Loucy (cell line): ENCODE results near the gene TRIM2.
A peak's percentile ranks its signal among the peaks of the same experiment; 100 is the strongest.

Experiments used
- H2AFZ ChIP-seq: fragments of 200-600 bp; sonication (generic); 2 replicates; pipeline ENCODE4 v1.6.0; 2016; ENCODE audit warnings: antibody characterized with exemption, mild to moderate bottlenecking, low read length, moderate library complexity
- H3F3A ChIP-seq: fragments of 200-600 bp; 2 replicates; pipeline ENCODE4 v1.6.0; 2016; ENCODE audit warnings: antibody characterized with exemption, low read depth, mild to moderate bottlenecking
- H3K27me3 ChIP-seq: fragments of 200-600 bp; sonication (generic); 2 replicates; pipeline ENCODE4 v1.6.1; 2014; ENCODE audit warnings: low read length, mild to moderate bottlenecking; ENCODE audit not compliant: insufficient read depth, poor library complexity, severe bottlenecking
- H3K36me3 ChIP-seq: fragments of 200-600 bp; sonication (generic); 2 replicates; pipeline ENCODE4 v1.6.1; 2016; ENCODE audit warnings: low read length; ENCODE audit not compliant: insufficient read depth
- H3K4me1 ChIP-seq: fragments of 200-600 bp; sonication (generic); 2 replicates; pipeline ENCODE4 v1.5.1; 2014; ENCODE audit warnings: low read length, mild to moderate bottlenecking; ENCODE audit not compliant: insufficient read depth, poor library complexity, severe bottlenecking
- H3K4me2 ChIP-seq: fragments of 200-600 bp; sonication (generic); 2 replicates; pipeline ENCODE4 v1.6.0; 2014; ENCODE audit warnings: antibody characterized with exemption, low read length, low read depth, mild to moderate bottlenecking; ENCODE audit not compliant: poor library complexity, severe bottlenecking
- H3K4me3 ChIP-seq: fragments of 200-600 bp; sonication (generic); 2 replicates; pipeline ENCODE4 v1.5.1; 2014; ENCODE audit warnings: low read length, mild to moderate bottlenecking, mixed read lengths; ENCODE audit not compliant: poor library complexity, severe bottlenecking
- H3K79me2 ChIP-seq: fragments of 200-600 bp; sonication (generic); 2 replicates; pipeline ENCODE4 v1.6.1; 2014; ENCODE audit warnings: low read length; ENCODE audit not compliant: insufficient read depth
- H3K9ac ChIP-seq: fragments of 200-600 bp; sonication (generic); 2 replicates; pipeline ENCODE4 v1.6.0; 2014; ENCODE audit warnings: mild to moderate bottlenecking, low read depth, low read length, moderate library complexity; ENCODE audit not compliant: poor library complexity, severe bottlenecking
- H3K9me2 ChIP-seq: fragments of 200-600 bp; sonication (generic); replicated peaks from 2 replicates; pipeline ENCODE4 v1.6.1; 2016; ENCODE audit warnings: low read depth, low read length, mixed read lengths
- H3K9me3 ChIP-seq: fragments of 200-600 bp; sonication (generic); 2 replicates; pipeline ENCODE4 v1.6.1; 2014; ENCODE audit warnings: mild to moderate bottlenecking, antibody characterized with exemption, low read length, low read depth; ENCODE audit not compliant: insufficient read depth
- H4K20me1 ChIP-seq: fragments of 200-600 bp; sonication (generic); 2 replicates; pipeline ENCODE4 v1.6.0; 2014; ENCODE audit warnings: antibody characterized with exemption, low read length, mild to moderate bottlenecking; ENCODE audit not compliant: insufficient read depth, poor library complexity, severe bottlenecking
- EZH2phosphoT487 ChIP-seq: fragments of 200-600 bp; IDR thresholded peaks from 2 replicates; pipeline ENCODE4 v1.6.1; 2018; ENCODE audit warnings: antibody characterized with exemption, mild to moderate bottlenecking, moderate library complexity, borderline replicate concordance
- TF ChIP-seq, protein P1 (sequence below): fragments of 200-600 bp; sonication (generic); conservative IDR thresholded peaks from 2 replicates; pipeline ENCODE4 v1.5.1; 2014; ENCODE audit warnings: mild to moderate bottlenecking, antibody characterized with exemption, low read length

The TRIM2 gene

DNA sequence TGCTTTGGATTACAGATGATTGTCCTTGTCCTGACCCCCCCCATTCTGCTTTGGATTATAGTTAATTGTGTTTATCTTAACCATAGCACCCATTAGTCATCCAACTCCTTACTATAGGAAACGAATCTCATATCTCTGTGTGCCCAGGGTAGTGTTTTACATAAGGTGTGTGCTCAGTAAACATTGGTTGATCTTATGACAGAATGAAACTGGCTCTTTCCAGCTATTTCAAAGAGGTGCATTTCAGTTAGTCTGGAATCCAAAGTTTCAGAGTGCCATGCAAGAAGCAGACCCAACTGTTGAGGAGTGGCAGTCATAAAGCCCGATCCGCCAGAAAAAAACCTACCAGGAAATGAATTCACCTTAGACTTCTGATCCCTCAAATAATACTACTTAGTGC is 14.7 kb downstream of the TRIM2 start:
- no peak overlapping the region for H2AFZ ChIP-seq
- H3K79me2 ChIP-seq: no peaks in the 10 kb centered on the region
- no peaks in the 10 kb centered on the region for H3K9me2 ChIP-seq
- H3K9me3 ChIP-seq: no peaks in the 10 kb centered on the region
- H3K36me3 ChIP-seq: no peaks in the 10 kb centered on the region
- H3K27me3 ChIP-seq: no peaks in the 10 kb centered on the region
- H3F3A ChIP-seq: no peaks in the 10 kb centered on the region
- peaks cover 23% of the 10 kb centered on the region for H3K4me1 ChIP-seq
- H4K20me1 ChIP-seq: no peaks in the 10 kb centered on the region
- H3K4me3 ChIP-seq: no peak overlapping the region
- H3K4me2 ChIP-seq: no peak overlapping the region
- no peak overlapping the region for H3K9ac ChIP-seq
- no peak for TF ChIP-seq EZH2phosphoT487
- TF ChIP-seq, protein P1, sequence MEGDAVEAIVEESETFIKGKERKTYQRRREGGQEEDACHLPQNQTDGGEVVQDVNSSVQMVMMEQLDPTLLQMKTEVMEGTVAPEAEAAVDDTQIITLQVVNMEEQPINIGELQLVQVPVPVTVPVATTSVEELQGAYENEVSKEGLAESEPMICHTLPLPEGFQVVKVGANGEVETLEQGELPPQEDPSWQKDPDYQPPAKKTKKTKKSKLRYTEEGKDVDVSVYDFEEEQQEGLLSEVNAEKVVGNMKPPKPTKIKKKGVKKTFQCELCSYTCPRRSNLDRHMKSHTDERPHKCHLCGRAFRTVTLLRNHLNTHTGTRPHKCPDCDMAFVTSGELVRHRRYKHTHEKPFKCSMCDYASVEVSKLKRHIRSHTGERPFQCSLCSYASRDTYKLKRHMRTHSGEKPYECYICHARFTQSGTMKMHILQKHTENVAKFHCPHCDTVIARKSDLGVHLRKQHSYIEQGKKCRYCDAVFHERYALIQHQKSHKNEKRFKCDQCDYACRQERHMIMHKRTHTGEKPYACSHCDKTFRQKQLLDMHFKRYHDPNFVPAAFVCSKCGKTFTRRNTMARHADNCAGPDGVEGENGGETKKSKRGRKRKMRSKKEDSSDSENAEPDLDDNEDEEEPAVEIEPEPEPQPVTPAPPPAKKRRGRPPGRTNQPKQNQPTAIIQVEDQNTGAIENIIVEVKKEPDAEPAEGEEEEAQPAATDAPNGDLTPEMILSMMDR: no peak

DNA sequence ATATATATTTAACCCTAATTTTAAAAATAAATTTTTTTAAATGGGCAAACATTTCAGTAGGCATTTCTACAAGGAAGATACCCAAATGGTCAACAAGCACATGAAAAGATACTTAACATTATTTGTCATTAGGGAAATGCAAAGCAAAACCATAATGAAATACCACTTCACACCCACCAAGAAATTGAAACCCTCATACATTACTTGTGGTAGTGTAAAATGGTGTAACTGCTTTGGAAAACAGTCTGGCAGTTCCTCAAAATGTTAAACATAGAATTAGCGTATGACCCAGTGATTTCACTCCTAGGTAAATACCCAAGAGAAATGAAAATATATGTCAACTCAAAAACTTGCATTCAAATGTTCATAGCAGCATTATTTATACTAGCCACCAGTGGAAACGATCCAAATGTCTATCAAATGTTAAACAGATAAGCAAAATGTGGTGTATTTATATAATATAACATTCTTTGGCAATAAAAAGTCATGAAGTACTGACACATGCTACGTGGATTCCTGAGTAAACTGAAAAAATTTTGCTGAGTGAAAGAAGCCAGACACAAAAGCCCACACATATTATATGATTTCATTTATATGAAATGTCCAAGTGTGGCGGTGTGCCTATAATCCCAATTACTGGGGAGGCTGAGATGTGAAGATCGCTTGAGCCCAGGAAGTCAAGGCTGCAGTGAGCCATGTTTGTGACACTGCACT is 16.6 kb downstream of the TRIM2 start:
- Histone ChIP-seq H3K9ac (no peak overlapping the region), H3K4me1 (peaks cover 39% of the 10 kb centered on the region), H3K27me3 (no peaks in the 10 kb centered on the region), H3K9me3 (0 out of 2 replicates have a peak, but pooled peaks cover 7% of the 10 kb centered on the region), H3F3A (peaks cover 11% of the 10 kb centered on the region; the same call in 1 of the 2 replicates), H4K20me1 (no peaks in the 10 kb centered on the region), H2AFZ (no peak overlapping the region), H3K4me2 (no peak overlapping the region), H3K79me2 (no peaks in the 10 kb centered on the region), H3K9me2 (no peaks in the 10 kb centered on the region), H3K36me3 (no peaks in the 10 kb centered on the region), H3K4me3 (no peak overlapping the region)
- TF ChIP-seq, protein P1: no peak
- no peak for TF ChIP-seq EZH2phosphoT487

DNA sequence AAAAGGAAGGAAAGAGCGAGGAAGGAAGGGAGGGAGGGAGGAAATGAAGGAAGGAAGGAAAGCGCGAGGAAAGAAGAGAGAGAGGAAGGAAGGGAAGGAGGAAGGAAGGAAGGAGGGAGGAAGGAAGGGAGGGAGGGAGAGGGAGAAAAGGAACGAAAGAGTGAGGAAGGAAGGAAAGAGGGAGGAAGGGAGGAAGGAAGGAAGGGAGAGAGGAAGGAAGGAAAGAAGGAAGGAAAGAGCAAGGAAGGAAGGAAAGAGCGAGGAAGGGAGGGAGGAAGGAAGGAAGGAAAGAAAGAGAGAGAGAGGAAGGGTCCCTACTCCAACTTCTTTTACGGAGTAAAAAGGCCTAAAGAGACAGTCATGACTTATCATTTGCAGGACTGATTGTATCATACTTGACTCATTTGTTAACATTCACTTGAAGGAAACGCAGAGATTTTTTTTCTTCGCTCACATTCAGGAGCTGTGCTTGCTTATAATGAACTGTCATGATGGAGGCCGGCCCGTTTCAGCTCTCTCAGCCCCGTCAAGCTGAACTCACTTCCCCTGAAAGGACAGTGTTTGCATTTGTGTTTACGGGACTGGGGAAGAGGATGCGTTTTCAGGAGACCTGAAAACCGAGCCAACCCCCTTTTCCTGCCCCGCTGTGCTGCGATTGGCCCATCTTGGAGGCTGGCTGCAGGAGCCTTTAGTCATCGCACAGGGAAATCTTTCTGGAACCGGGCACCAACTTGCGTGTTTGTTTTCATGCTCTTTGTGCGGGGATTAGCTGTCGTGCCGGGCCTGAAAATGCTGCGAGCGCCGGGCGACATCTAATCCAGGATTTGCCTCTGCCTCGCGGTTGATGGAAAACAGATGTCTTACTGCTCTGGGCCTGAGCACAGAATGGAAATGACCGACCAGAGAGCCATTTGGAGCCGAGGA is 17.8 kb downstream of the TRIM2 start:
- H4K20me1 ChIP-seq: no peaks in the 10 kb centered on the region

More for the DNA sequence above, 17.8 kb downstream of the TRIM2 start:
- TF ChIP-seq EZH2phosphoT487: no peak
- TF ChIP-seq, protein P1: no peak
- Histone ChIP-seq H2AFZ (peak overlapping the region; percentile 72), H3K27me3 (no peaks in the 10 kb centered on the region), H3K4me2 (peak overlapping the region; percentile 82), H3F3A (peaks cover 11% of the 10 kb centered on the region; the same call in 1 of the 2 replicates), H3K9ac (peak overlapping the region; percentile 67), H3K4me1 (peaks cover 38% of the 10 kb centered on the region), H3K4me3 (peak overlapping the region; percentile 72), H3K36me3 (no peaks in the 10 kb centered on the region), H3K9me3 (0 out of 2 replicates have a peak, but pooled peaks cover 7% of the 10 kb centered on the region), H3K79me2 (no peaks in the 10 kb centered on the region), H3K9me2 (no peaks in the 10 kb centered on the region)
